Measurements from ENCODE around the gene CALML5. TPM values are rescaled to one million over a fixed set of nuclear protein-coding genes. Genes with fewer than 3 reads are reported as not detected.

CALML5 gene
- total and polyA plus RNA-seq, 9 of the 15 experiments (the other 6 are each of a cell fraction or from before 2014, with no cell fraction given) = not detected

GRCh38 chr10:5478694-5479305 is 20.6 kb downstream of the CALML5 start (continued):
- TF ChIP-seq, protein P1, sequence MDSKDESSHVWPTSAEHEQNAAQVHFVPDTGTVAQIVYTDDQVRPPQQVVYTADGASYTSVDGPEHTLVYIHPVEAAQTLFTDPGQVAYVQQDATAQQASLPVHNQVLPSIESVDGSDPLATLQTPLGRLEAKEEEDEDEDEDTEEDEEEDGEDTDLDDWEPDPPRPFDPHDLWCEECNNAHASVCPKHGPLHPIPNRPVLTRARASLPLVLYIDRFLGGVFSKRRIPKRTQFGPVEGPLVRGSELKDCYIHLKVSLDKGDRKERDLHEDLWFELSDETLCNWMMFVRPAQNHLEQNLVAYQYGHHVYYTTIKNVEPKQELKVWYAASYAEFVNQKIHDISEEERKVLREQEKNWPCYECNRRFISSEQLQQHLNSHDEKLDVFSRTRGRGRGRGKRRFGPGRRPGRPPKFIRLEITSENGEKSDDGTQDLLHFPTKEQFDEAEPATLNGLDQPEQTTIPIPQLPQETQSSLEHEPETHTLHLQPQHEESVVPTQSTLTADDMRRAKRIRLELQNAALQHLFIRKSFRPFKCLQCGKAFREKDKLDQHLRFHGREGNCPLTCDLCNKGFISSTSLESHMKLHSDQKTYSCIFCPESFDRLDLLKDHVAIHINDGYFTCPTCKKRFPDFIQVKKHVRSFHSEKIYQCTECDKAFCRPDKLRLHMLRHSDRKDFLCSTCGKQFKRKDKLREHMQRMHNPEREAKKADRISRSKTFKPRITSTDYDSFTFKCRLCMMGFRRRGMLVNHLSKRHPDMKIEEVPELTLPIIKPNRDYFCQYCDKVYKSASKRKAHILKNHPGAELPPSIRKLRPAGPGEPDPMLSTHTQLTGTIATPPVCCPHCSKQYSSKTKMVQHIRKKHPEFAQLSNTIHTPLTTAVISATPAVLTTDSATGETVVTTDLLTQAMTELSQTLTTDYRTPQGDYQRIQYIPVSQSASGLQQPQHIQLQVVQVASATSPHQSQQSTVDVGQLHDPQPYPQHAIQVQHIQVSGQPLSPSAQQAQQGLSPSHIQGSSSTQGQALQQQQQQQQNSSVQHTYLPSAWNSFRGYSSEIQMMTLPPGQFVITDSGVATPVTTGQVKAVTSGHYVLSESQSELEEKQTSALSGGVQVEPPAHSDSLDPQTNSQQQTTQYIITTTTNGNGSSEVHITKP (IDR thresholded peaks at IDR 0.05; ENCODE audit: partially characterized antibody) = peak; percentile 4
- TF ChIP-seq, protein P2, sequence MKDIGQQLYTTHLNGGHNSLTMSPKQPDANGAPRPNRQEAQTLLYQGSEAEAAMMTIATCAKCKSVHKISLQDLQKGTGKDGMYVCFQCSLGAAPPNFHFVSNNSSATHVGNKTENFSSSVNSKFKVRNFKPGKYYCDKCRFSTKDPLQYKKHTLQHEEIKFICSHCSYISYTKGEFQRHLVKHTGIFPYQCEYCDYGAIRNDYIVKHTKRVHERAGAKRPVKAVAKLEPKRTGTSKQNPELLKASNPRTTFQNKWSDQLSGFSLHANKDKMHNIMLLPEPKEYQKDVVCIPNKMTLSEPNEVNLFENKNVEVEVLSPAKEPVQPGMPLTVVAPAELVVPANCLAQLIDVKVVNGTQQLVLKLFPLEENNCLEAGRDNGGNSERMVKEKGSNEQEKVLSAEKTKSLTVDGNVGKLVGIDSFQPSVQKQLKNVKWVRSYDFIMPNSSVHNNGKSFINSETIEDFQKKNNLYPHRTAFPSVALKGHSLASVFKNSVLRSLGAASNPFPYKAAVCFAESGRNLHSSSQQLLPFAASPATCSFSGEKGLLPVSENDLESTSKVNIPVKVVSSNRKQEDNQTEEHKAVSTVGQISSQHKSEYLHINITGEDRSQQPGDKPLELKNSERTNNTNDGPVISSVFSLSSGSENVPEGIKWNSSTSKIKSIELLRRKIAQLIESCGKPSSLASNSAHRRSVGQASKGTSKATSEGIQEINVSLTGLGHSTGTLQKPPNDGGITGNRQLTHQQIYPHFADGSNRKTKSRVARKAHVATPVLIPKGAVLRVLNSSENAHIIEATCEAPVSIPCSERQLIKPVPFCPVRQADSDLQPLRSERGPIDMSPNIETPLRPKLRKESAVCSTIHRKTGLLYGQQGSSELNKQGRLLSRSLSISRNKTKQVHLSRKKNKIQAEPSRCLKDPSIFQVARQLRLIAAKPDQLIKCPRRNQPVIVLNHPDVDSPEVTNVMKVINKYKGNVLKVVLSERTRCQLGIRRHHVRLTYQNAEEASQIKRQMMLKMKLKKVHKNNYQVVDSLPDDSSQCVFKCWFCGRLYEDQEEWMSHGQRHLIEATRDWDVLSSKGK (CRISPR knock-in tag; IDR thresholded peaks at IDR 0.05) = no peak
- TF ChIP-seq SP1 (CRISPR knock-in tag; IDR thresholded peaks at IDR 0.05) (no peak), HDGF (IDR thresholded peaks at IDR 0.05) (no peak), FOXK2 (conservative IDR thresholded peaks at IDR 0.05 in 1 of 2, IDR thresholded peaks at IDR 0.05 in 1 of 2; ENCODE audit: low read depth in 2 of 2) (no peak), BCL6 (CRISPR knock-in tag; IDR thresholded peaks at IDR 0.05) (no peak), CREBBP (IDR thresholded peaks at IDR 0.05; ENCODE audit: low read depth, low read length) (no peak), SAP30 (IDR thresholded peaks at IDR 0.05; ENCODE audit: borderline replicate concordance, insufficient read depth, low read depth, low read length, poor library complexity, severe bottlenecking) (peak; percentile 8), MECOM (CRISPR knock-in tag; IDR thresholded peaks at IDR 0.05) (no peak), MTA3 (IDR thresholded peaks at IDR 0.05; ENCODE audit: borderline replicate concordance) (no peak), ZKSCAN3 (CRISPR knock-in tag; IDR thresholded peaks at IDR 0.05) (no peak), ZC3H4 (CRISPR knock-in tag; IDR thresholded peaks at IDR 0.05; ENCODE audit: borderline replicate concordance) (peak; percentile 66; the same call in 1 of the 2 replicates), SNRNP70 (optimal IDR thresholded peaks at IDR 0.05; ENCODE audit: low read depth, low read length) (no peak), ATF7 (IDR thresholded peaks at IDR 0.05) (0 out of 2 replicates have a peak, but pooled peaks have one; percentile 3)
- TF ChIP-seq, protein P3, sequence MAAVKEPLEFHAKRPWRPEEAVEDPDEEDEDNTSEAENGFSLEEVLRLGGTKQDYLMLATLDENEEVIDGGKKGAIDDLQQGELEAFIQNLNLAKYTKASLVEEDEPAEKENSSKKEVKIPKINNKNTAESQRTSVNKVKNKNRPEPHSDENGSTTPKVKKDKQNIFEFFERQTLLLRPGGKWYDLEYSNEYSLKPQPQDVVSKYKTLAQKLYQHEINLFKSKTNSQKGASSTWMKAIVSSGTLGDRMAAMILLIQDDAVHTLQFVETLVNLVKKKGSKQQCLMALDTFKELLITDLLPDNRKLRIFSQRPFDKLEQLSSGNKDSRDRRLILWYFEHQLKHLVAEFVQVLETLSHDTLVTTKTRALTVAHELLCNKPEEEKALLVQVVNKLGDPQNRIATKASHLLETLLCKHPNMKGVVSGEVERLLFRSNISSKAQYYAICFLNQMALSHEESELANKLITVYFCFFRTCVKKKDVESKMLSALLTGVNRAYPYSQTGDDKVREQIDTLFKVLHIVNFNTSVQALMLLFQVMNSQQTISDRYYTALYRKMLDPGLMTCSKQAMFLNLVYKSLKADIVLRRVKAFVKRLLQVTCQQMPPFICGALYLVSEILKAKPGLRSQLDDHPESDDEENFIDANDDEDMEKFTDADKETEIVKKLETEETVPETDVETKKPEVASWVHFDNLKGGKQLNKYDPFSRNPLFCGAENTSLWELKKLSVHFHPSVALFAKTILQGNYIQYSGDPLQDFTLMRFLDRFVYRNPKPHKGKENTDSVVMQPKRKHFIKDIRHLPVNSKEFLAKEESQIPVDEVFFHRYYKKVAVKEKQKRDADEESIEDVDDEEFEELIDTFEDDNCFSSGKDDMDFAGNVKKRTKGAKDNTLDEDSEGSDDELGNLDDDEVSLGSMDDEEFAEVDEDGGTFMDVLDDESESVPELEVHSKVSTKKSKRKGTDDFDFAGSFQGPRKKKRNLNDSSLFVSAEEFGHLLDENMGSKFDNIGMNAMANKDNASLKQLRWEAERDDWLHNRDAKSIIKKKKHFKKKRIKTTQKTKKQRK (IDR thresholded peaks at IDR 0.05; ENCODE audit: borderline replicate concordance, low read depth, low read length) = no peak
- TF ChIP-seq, protein P4, sequence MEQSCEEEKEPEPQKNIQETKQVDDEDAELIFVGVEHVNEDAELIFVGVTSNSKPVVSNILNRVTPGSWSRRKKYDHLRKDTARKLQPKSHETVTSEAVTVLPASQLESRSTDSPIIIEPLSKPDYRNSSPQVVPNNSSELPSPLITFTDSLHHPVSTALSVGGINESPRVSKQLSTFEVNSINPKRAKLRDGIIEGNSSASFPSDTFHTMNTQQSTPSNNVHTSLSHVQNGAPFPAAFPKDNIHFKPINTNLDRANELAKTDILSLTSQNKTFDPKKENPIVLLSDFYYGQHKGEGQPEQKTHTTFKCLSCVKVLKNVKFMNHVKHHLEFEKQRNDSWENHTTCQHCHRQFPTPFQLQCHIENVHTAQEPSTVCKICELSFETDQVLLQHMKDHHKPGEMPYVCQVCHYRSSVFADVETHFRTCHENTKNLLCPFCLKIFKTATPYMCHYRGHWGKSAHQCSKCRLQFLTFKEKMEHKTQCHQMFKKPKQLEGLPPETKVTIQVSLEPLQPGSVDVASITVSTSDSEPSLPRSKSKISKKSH (CRISPR knock-in tag; IDR thresholded peaks at IDR 0.05) = no peak
